Loucy (cell line): ENCODE measurements around the gene KRT76.

Experiments
- EZH2phosphoT487 ChIP-seq: fragments of 200-600 bp; IDR thresholded peaks from 2 replicates; pipeline ENCODE4 v1.6.1; 2018; ENCODE audit warnings: antibody characterized with exemption, mild to moderate bottlenecking, moderate library complexity, borderline replicate concordance
- TF ChIP-seq, protein P1 (sequence below): fragments of 200-600 bp; sonication (generic); conservative IDR thresholded peaks from 2 replicates; pipeline ENCODE4 v1.5.1; 2014; ENCODE audit warnings: mild to moderate bottlenecking, antibody characterized with exemption, low read length

DNA sequence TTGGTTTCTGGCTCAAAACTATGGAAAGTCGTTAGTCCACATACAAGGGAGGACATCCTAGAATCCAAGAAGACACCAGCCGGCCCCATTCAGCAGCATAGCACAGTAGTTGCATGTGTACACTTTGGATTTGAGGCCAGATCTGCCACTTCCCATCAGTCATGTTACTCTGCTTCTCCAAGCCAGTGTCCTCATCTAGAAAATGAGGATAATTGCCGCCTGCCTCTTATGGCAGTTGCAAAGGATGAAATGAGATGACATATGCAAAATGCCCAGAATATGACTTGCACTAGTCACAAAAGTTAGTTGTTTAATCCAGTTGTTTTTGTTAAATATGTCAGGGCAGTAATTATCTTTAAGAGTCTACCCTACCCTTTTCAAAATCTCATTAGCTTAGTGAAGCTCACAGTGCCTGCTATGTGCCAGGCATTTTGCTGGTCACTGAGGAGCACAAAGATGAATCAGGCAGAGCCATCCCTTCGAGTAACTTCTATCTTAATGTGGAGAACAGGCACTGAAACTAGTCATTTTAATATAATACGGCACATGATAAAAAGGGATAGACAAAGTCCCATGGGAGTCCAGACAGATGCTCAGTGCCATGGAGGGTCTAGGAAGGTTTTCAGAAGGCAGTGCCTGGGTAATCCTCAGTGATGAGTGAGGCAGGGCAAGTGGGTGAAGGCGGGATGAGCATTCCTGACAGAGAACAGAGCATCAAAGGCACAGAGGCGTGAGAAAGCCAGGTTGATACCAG, 6.6 kb upstream of the KRT76 start:
- TF ChIP-seq, protein P1, sequence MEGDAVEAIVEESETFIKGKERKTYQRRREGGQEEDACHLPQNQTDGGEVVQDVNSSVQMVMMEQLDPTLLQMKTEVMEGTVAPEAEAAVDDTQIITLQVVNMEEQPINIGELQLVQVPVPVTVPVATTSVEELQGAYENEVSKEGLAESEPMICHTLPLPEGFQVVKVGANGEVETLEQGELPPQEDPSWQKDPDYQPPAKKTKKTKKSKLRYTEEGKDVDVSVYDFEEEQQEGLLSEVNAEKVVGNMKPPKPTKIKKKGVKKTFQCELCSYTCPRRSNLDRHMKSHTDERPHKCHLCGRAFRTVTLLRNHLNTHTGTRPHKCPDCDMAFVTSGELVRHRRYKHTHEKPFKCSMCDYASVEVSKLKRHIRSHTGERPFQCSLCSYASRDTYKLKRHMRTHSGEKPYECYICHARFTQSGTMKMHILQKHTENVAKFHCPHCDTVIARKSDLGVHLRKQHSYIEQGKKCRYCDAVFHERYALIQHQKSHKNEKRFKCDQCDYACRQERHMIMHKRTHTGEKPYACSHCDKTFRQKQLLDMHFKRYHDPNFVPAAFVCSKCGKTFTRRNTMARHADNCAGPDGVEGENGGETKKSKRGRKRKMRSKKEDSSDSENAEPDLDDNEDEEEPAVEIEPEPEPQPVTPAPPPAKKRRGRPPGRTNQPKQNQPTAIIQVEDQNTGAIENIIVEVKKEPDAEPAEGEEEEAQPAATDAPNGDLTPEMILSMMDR = no peak
- no peak for TF ChIP-seq EZH2phosphoT487
